ENCODE results near the gene COPZ2.

DNA sequence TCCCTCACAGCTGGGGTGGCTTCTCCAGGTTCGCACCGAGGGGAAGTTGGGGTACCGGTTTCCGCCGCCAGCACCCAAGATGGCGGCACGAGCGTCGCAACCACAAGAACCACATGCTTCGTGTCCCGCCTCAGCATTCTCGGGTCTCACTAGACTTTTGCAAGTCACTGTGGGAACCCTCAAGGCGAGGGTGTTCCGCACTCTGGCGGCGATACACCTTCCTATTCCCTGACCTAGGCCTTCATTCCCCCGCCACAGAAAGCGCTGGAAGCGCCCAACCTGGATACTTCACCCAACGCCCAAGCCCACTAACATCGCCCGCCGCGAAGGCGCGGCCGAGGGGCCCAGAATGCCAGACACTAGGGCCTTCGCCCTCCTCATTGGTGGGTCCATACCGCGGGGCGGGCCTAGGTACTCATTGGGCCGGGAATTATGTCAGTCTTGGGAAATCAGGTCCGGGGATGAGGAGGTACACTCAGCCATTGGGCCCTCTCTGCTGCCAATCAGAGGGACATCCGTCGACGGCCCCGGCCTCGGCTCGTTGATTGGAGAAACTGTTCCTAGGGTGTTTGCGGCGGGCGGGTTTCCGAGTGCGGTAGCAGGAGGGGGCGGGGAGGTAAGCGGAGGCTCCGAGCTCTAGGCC is 10.3 kb upstream of the COPZ2 start, which contains the start of gene NFE2L1:
- TF ChIP-seq EZH2 (IDR thresholded peaks at IDR 0.05; ENCODE audit: borderline replicate concordance, low read depth, low read length, poor library complexity, severe bottlenecking), result no peak
- TF ChIP-seq, protein P1, sequence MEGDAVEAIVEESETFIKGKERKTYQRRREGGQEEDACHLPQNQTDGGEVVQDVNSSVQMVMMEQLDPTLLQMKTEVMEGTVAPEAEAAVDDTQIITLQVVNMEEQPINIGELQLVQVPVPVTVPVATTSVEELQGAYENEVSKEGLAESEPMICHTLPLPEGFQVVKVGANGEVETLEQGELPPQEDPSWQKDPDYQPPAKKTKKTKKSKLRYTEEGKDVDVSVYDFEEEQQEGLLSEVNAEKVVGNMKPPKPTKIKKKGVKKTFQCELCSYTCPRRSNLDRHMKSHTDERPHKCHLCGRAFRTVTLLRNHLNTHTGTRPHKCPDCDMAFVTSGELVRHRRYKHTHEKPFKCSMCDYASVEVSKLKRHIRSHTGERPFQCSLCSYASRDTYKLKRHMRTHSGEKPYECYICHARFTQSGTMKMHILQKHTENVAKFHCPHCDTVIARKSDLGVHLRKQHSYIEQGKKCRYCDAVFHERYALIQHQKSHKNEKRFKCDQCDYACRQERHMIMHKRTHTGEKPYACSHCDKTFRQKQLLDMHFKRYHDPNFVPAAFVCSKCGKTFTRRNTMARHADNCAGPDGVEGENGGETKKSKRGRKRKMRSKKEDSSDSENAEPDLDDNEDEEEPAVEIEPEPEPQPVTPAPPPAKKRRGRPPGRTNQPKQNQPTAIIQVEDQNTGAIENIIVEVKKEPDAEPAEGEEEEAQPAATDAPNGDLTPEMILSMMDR (conservative IDR thresholded peaks at IDR 0.05; ENCODE audit: low read depth, low read length), result no peak
